Calu3 (cell line): ENCODE data around the gene DDX52. TPM values are rescaled to one million over a fixed set of nuclear protein-coding genes. Genes with fewer than 3 reads are reported as not detected.

Experiments used
- BruUV-seq: library from RNA; stranded (reverse); fragments of 400-500 nt; replicated peaks from 2 replicates; lab custom pipeline; 2021; lab: Mats Ljungman, UMichigan
- CTCF ChIA-PET: fragments of 300-600 bp; sonication (Branson Sonifier 250); formaldehyde crosslinking; loops from one replicate; lab custom pipeline; 2022; ENCODE audit warnings: antibody characterized with exemption; lab: Charles Lee
- DNase-seq: peaks from one replicate; pipeline ENCODE4 v3.0.0; 2022
- H3K27ac Mint-ChIP-seq: one replicate; pipeline ENCODE4 v1.8.0; 2022; ENCODE audit warnings: mixed read lengths; ENCODE audit not compliant: unreplicated experiment
- H3K27me3 Mint-ChIP-seq: one replicate; pipeline ENCODE4 v1.8.0; 2022; ENCODE audit warnings: mixed read lengths; ENCODE audit not compliant: unreplicated experiment
- H3K36me3 Mint-ChIP-seq: one replicate; pipeline ENCODE4 v1.8.0; 2022; ENCODE audit warnings: mild to moderate bottlenecking, moderate library complexity, mixed read lengths; ENCODE audit not compliant: insufficient read depth, unreplicated experiment
- H3K4me1 Mint-ChIP-seq: one replicate; pipeline ENCODE4 v1.8.0; 2022; ENCODE audit warnings: mild to moderate bottlenecking, low read depth, mixed read lengths; ENCODE audit not compliant: unreplicated experiment
- H3K4me3 Mint-ChIP-seq: one replicate; pipeline ENCODE4 v1.8.0; 2022; ENCODE audit warnings: mild to moderate bottlenecking, low read depth, moderate library complexity, mixed read lengths; ENCODE audit not compliant: unreplicated experiment
- H3K9me3 Mint-ChIP-seq: one replicate; pipeline ENCODE4 v1.8.0; 2022; ENCODE audit warnings: low read depth, mixed read lengths; ENCODE audit not compliant: unreplicated experiment
- CTCF ChIP-seq: fragments of 200-600 bp; IDR thresholded peaks from one replicate; pipeline ENCODE4 v1.8.0; 2022; ENCODE audit warnings: antibody characterized with exemption; ENCODE audit not compliant: unreplicated experiment
- intact Hi-C: fragments of 100-400 bp; cut with micrococcal nuclease; formaldehyde crosslinking; loops from one replicate; pipeline ENCODE4 v1.10.0; 2022; ENCODE audit not compliant: unreplicated experiment
- total RNA-seq: library from RNA; stranded (reverse); gene quantifications from 2 replicates; pipeline ENCODE4 v1.2.3, GENCODE V29; 2022

The DDX52 gene
- total RNA-seq, 1 experiment from 2014 or later = 137 TPM

- CTCF ChIA-PET = interaction anchor here (1.0 to 7.3 kb wide), 3 partner anchors 10 to 164 kb away, joined by 3 to 135 read pairs (median 75); no protein-coding TSS in a partner anchor
- Mint-ChIP-seq H3K27me3 (no peaks in the 10 kb centered on the region), H3K9me3 (no peaks in the 10 kb centered on the region), H3K36me3 (no peaks in the 10 kb centered on the region), H3K27ac (no peak overlapping the region), H3K4me3 (no peak overlapping the region), H3K4me1 (peaks cover 17% of the 10 kb centered on the region)
- no peak for TF ChIP-seq CTCF
- DNase-seq = no peak
- intact Hi-C loops = no loop called here
- no TSS peak for BruUV-seq
Observed at GRCh38 chr17:37651849-37652248, 8.6 kb upstream of the DDX52 start.

- Mint-ChIP-seq H3K4me3 (no peak overlapping the region), H3K27ac (no peak overlapping the region), H3K27me3 (peaks cover 2% of the 10 kb centered on the region), H3K36me3 (no peaks in the 10 kb centered on the region), H3K9me3 (no peaks in the 10 kb centered on the region), H3K4me1 (peaks cover 17% of the 10 kb centered on the region)
- no TSS peak for BruUV-seq
- CTCF ChIA-PET = interaction anchor here (0.6 to 7.3 kb wide), 24 partner anchors 11 to 1012 kb away, joined by 3 to 135 read pairs (median 4); partner anchors contain the start of gene HNF1B
- TF ChIP-seq CTCF = peak; percentile 85
- intact Hi-C loops = loop anchor here (1.0 kb wide), 3 partner anchors 48 to 166 kb away; no protein-coding TSS in a partner anchor
- DNase-seq = peak; percentile 80
Observed at GRCh38 chr17:37650419-37651003, 7.3 kb upstream of the DDX52 start.

GRCh38 chr17:37648555-37648954, 5.3 kb upstream of the DDX52 start:
- Mint-ChIP-seq H3K9me3 (no peaks in the 10 kb centered on the region), H3K27me3 (peaks cover 7% of the 10 kb centered on the region), H3K4me1 (peaks cover 29% of the 10 kb centered on the region), H3K4me3 (no peak overlapping the region), H3K36me3 (peaks cover 3% of the 10 kb centered on the region), H3K27ac (no peak overlapping the region)
- CTCF ChIA-PET = interaction anchor here (0.9 to 7.3 kb wide), 14 partner anchors 9 to 168 kb away, joined by 3 to 135 read pairs (median 6); partner anchors contain the start of gene HNF1B
- BruUV-seq = no TSS peak
- no peak for TF ChIP-seq CTCF
- DNase-seq = no peak
- intact Hi-C loops = no loop called here

GRCh38 chr17:37647856-37648255, 4.6 kb upstream of the DDX52 start:
- Mint-ChIP-seq H3K4me1 (peaks cover 31% of the 10 kb centered on the region), H3K36me3 (peaks cover 10% of the 10 kb centered on the region), H3K9me3 (no peaks in the 10 kb centered on the region), H3K27me3 (peaks cover 7% of the 10 kb centered on the region), H3K4me3 (no peak overlapping the region), H3K27ac (no peak overlapping the region)
- no TSS peak for BruUV-seq
- no peak for DNase-seq
- TF ChIP-seq CTCF = no peak
- intact Hi-C loops = no loop called here
- CTCF ChIA-PET = interaction anchor here (0.7 to 7.3 kb wide), 10 partner anchors 9 to 168 kb away, joined by 3 to 135 read pairs (median 6); partner anchors contain the start of gene HNF1B
